Measurements from ENCODE around the gene MISP. TPM values are rescaled to one million over a fixed set of nuclear protein-coding genes. Genes with fewer than 3 reads are reported as not detected.

Gene MISP
- total and polyA plus RNA-seq, 2 of the 13 experiments (the other 11 are each of a cell fraction or from before 2014, with no cell fraction given), result 0.67 to 1.3 TPM

- TF ChIP-seq ZBTB10 (CRISPR knock-in tag; IDR thresholded peaks at IDR 0.05; ENCODE audit: borderline replicate concordance) (no peak), TEAD2 (CRISPR knock-in tag; IDR thresholded peaks at IDR 0.05) (no peak), ELK4 (CRISPR knock-in tag; IDR thresholded peaks at IDR 0.05; ENCODE audit: borderline replicate concordance) (no peak), JARID2 (CRISPR knock-in tag; IDR thresholded peaks at IDR 0.05; ENCODE audit: insufficient replicate concordance) (no peak), LCORL (IDR thresholded peaks at IDR 0.05) (no peak), LCORL (CRISPR knock-in tag; IDR thresholded peaks at IDR 0.05) (no peak), ZNF607 (CRISPR knock-in tag; IDR thresholded peaks at IDR 0.05; ENCODE audit: borderline replicate concordance) (no peak)
- TF ChIP-seq, protein P1, sequence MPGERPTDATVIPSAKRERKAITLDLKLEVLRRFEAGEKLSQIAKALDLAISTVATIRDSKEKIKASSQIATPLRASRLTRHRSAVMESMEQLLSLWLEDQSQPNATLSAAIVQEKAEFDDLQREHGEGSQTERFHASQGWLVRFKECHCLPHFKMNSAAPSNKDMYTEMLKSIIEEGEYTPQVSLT (CRISPR knock-in tag; IDR thresholded peaks at IDR 0.05; ENCODE audit: borderline replicate concordance, low read depth), result no peak
Measured at GRCh38 chr19:746208-746819, 4.6 kb upstream of the MISP start (continued).

GRCh38 chr19:746956-747355, 4.0 kb upstream of the MISP start:
- ATAC-seq (no peak), FAIRE-seq (no peak), DNase-seq (ENCODE audit: low spot score) (no peak)
- Histone ChIP-seq H3K79me2 (ENCODE audit: insufficient read depth, low read length) (no peaks in the 10 kb centered on the region), H3K36me3 (replicated peaks in 1 of 2; ENCODE audit: control insufficient read depth in 1 of 2, insufficient read depth in 2 of 2, low read length in 2 of 2) (no peaks in the 10 kb centered on the region; a peak in 1 of 5 replicates), H3K27ac (ENCODE audit: extremely low read length, insufficient read depth, low read length) (no peak overlapping the region), H3K9ac (ENCODE audit: insufficient read depth, low read depth, low read length) (no peak overlapping the region), H3K4me2 (ENCODE audit: low read depth, low read length) (no peak overlapping the region), H3K27me3 (ENCODE audit: control insufficient read depth in 1 of 2, insufficient read depth in 2 of 2, low read length in 2 of 2) (no peaks in the 10 kb centered on the region), H3K4me3 (replicated peaks in 1 of 3; ENCODE audit: insufficient read depth in 1 of 3, low read depth in 2 of 3, low read length in 3 of 3) (no peak overlapping the region), H4K20me1 (ENCODE audit: insufficient read depth, low read length) (no peaks in the 10 kb centered on the region), H3K4me1 (ENCODE audit: insufficient read depth, low read length) (peaks cover 32% of the 10 kb centered on the region), H3K9me3 (ENCODE audit: low read length) (no peaks in the 10 kb centered on the region), H2AFZ (ENCODE audit: low read length) (no peak overlapping the region)
- no TSS peak for BruUV-seq (replicated peaks)
- 99% methylated on average over 14 of the region's 22 CpGs for WGBS (ENCODE audit: low lambda C conversion rate)
- intact Hi-C loops (cut with micrococcal nuclease; ENCODE audit: unreplicated experiment), result no loop called here
- CTCF ChIA-PET (ENCODE audit: low intra/inter-chr PET ratio, low total read pairs), result no interaction called here
- in situ Hi-C loops (cut with HindIII; ENCODE audit: extremely low pct_ligation_motif_present, low pct_unique_long_range_greater_than_20kb), result no loop called here
- POLR2A ChIA-PET, result no interaction called here
- no peak for TF ChIP-seq TRAFD1 (CRISPR knock-in tag; IDR thresholded peaks at IDR 0.05; ENCODE audit: borderline replicate concordance)
- TF ChIP-seq, protein P2, sequence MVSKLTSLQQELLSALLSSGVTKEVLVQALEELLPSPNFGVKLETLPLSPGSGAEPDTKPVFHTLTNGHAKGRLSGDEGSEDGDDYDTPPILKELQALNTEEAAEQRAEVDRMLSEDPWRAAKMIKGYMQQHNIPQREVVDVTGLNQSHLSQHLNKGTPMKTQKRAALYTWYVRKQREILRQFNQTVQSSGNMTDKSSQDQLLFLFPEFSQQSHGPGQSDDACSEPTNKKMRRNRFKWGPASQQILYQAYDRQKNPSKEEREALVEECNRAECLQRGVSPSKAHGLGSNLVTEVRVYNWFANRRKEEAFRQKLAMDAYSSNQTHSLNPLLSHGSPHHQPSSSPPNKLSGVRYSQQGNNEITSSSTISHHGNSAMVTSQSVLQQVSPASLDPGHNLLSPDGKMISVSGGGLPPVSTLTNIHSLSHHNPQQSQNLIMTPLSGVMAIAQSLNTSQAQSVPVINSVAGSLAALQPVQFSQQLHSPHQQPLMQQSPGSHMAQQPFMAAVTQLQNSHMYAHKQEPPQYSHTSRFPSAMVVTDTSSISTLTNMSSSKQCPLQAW (CRISPR knock-in tag; IDR thresholded peaks at IDR 0.05), result no peak
- no peak for TF ChIP-seq E2F2 (CRISPR knock-in tag; IDR thresholded peaks at IDR 0.05; ENCODE audit: borderline replicate concordance)

All from HepG2 (cell line).